HG03159 (cell line): ENCODE results near the gene TGFBR1.
"Not testable (repeated sequence)": the region's sequence is repeated elsewhere in the genome, so short reads cannot be mapped to it uniquely, and the experiment has no call there.

Experiments
- ATAC-seq: cut with Tn5 transposase; IDR thresholded peaks from one replicate; pipeline ENCODE4 v1.9.1; 2021; ENCODE audit warnings: mild to moderate bottlenecking, moderate library complexity; ENCODE audit not compliant: unreplicated experiment

The TGFBR1 gene

DNA sequence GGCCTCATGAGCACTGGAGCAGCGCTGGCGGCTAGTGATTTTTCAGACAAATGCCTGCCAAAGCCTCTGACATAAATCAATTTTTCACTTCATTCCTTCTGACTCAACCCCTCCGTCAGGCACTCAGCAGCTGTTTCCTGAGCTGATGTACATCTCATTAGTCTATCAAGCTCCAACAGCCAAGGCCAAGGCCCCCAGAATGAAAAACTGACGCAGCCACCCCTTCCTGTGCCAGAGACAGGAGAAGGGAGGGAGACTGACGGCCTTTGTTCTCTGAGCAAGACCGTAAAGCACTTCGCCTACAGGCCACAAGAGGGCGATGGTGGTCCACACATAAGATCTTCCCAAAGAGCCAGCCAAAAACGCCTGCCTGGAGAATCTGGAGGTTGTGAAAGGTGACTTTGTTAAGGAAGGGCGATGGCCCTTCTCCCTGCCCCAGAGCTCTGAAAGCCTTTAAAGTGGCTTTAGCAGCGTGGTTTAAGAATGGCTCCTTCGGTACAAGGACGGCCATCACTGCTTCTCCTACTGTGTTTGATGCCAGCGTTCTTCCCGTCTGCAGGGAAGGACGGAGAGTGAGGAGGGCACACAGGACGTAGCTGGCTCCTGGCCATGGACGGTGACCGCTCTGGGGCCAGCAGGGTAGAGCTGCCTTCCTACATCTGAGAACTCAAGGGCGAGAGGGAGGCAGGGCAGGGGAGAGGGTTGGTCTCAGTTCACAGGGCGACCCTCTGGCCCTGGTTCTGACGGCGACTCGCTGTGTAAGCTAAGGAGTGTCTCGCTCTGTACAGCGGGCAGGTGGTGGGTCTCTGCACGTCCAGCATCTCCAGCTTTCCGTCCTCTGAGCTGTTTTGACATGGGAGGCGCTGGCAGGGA is 79.8 kb downstream of the TGFBR1 start:
- ATAC-seq: peak; percentile 41

DNA sequence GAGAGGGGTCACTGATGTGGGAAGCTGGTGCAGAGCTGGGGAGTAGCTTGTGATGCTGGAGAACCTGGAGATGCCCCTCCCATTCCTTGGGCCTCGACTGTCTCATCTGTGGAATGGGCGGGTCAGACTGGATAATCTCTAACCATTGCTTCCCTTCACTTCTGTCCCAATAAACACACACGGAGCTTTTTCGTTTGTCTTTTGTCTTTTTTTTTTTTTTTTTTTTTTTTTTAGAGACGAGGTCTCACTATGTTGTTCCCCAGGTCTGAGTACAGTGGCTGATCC is 80.4 kb downstream of the TGFBR1 start:
- no peak for ATAC-seq

GRCh38 chr9:99185934-99186333 is 81.0 kb downstream of the TGFBR1 start:
- no peak for ATAC-seq

GRCh38 chr9:99187311-99187710 is 82.4 kb downstream of the TGFBR1 start:
- ATAC-seq: no peak

DNA sequence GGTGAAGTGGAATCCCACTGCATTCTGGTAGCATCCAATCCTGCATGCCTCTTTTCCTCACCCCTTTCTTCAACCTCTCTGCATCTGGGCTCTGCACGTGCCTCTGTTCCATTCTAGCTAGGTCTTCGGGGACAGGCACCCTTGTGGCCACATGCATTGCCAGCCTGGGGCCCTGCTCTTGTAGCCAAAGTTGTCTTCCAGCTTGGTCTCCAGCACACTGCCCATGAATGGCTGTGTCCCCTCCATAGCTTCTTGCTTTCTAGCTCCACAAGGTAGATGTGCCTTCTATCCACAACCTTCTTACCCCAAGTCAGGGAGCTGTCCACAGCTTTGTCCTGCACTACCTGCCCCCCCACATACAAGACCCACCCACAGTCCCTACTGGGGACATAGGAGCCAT is 84.3 kb downstream of the TGFBR1 start:
- no peak for ATAC-seq

DNA sequence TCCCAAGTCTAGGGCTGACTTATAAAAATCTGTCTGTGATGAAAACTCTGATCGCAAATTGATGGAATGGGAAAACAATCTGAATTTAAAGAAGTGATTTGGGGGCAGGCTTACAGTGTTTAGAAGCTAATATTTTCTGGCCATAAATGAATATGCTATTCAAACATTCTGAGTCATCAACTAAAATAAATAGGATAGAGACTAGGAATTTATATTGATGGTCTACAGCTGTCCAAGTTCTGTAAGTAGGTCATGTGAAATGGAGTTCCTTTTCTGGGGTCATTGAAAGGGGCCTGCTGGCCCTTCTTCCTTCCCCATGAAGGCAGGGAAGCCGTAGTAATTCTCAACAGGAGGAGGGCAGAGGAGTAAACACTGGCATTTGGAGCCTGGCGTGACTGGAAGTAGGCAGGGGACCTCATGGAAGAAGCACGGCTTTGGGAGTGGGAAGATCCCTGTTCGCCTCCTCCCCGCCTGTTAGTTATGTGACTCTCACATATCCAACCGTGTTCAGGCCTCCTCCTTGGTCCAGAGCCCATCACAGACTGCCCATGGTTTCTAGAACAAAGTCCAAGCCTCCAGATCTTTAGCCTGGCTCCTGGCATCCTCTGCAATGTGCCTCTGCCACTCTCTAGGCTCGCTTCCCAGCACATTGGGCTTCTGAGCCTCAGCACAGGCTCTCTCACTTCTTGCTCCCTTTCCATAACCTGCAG is 85.1 kb downstream of the TGFBR1 start:
- no peak for ATAC-seq

DNA sequence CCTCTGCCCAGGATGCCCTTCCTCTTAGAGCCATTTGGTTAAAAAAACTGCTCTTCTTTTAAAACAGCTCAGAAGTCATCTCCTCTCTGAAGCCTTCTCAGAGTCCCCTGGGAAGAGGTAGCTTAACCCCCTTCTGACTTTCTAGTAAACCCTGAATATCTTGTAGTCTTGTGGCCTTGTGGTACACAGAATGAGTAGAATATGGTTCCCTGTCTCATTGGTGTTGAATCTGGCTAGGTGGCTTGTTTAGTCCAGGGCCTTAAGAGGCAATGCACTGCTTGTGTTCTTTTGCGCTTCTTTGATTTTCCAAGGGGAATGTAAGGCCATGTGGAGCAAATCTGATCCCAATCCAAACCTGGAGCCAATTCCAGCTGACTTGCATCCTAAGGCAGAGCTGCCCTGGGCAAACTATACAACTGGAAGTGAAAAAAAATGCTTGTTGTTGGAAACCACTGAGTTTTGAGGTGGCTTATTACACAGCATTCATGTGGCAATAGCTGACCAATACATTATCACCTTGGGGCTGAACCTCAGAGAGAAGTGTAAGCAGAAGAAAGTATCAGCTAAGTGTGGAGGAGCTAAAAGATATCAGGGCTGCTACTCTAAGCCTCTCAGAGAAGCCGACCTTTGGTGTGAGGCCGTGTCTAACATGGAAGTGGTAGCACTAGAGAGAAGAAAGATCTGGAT is 85.8 kb downstream of the TGFBR1 start:
- ATAC-seq: no peak

DNA sequence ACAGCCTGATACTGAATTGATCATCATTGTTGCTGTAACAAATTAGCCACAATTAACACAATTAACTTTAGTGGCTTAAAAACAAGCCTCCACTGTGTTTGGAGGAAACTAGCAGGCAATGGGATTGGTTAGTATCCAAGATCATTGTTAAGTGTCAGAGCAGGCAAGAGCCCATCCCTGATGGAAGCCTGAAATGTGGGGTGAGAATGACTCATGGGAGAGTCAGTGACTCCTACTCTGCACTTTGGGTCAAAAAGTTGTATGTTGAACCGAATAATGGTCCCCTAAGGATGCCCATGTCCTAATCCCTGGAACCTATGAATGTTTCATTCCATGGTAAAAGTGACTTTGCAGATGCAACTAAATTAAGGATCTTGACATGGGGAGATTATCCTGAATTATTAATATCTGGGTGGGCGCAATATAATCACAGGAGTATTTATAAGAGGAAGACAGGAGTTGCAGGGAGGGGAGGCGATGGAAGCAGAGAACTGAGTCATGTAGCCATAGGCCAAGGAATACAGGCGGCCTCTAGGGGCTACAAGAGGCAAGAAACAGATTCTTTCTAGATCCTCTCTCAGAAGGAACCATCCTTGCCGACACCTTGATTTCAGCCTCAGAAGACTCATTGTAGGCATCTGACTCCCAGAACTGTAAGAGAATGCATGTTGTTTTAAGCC is 88.0 kb downstream of the TGFBR1 start:
- ATAC-seq: no peak

DNA sequence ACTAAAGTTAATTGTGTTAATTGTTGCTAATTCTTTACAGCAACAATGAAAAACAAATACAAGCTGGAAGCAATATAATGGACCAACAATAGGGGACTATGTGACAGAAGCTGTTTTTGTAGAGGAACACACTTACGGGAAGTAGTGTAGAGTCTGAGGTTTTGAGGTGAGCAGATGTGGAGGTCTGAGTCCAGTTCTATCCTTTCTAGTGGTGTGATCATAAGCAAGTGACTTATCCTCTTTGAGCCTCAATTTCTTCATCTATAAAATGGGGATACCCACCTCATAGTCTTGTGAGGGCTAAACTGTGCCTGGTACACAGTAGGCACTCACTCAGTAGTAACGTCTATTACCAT is 88.5 kb downstream of the TGFBR1 start:
- no peak for ATAC-seq

DNA sequence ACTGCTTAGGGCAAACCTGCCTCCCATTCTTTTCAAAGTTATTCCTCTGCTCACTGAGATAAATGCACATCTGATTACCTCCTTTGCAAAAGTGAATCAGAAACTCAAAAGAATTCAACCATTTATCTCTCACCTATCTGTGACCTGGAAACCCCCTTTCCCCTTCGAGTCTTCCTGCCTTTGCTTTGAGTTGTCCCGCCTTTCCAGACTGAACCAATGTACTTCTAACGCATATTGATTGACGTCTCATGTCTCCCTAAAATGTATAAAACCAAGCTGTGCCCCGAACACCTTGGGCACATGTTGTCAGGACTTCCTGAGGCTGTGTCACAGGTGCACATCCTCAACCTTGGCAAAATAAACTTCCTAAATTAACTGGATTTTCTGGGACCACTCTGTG is 91.6 kb downstream of the TGFBR1 start:
- not testable (repeated sequence) for ATAC-seq

- no peak for ATAC-seq
These were observed 92.3 kb downstream of the TGFBR1 start for GRCh38 chr9:99197124-99197630.

DNA sequence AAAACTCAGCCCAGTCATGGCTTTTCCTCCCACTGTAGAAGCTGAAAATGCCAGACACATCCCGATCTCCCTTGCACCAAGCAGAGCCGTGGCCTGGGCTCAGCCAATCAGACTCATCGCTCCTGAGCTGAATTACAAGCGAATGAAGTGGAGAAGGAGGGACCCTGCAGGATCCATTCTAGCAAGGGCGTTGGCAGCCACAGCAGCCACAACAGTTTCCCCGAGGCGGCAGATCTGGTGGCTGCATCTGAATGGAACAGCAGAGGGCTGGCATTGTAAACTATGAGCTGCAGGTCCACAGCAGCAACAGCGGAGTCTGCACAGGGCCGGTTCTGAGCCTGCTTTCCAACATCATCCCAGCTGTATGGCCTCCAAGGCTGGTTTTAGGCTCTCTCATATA is 93.1 kb downstream of the TGFBR1 start:
- no peak for ATAC-seq

DNA sequence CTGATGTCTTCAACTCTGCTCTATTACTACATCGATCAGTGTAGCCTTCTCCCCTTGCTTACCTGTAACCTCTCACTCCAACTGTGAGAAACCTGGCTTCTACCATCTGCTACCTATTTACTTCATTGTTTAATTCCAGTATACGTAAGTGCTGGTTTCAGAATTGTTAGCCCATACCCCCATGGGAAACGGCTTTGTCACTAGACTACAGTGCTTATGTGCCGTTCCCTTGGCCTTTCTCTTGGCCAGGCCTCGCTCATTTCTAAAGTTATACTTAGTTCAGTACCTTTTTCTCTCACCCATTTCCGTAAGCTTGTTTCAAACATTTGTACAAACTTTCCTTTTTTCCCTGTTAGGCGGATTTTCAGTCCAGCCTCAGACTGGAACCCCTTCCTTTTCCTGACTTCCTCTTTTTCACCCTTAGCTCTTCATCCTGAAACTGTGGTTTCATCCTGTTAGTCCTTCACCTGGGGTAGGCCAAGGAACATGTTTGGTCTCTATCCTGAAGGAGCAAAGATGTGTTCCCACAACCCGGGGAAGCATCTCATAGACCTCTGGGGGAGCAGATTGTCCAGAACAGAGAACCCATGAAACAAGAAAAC is 95.1 kb downstream of the TGFBR1 start:
- no peak for ATAC-seq

- ATAC-seq: no peak
These were observed 96.7 kb downstream of the TGFBR1 start for GRCh38 chr9:99201603-99202002.
